Neural cell (in vitro differentiated cells): ENCODE data around the gene TOM1. TPM values are rescaled to one million over a fixed set of nuclear protein-coding genes. Genes with fewer than 3 reads are reported as not detected.

Experiments used
- H2AFZ ChIP-seq: fragments of 200-600, 300-800 bp; sonication (generic), shearing (Covaris generic); 2 replicates; pipeline ENCODE4 v1.6.0; 2014; ENCODE audit warnings: low read depth, mild to moderate bottlenecking, antibody characterized with exemption, low read length, moderate library complexity
- H3F3A ChIP-seq: fragments of 200-600 bp; shearing (Covaris generic); 2 replicates; pipeline ENCODE4 v1.6.1; 2016; ENCODE audit warnings: mild to moderate bottlenecking, moderate library complexity, mixed read lengths, antibody characterized with exemption, low read length; ENCODE audit not compliant: insufficient read depth, poor library complexity, severe bottlenecking
- H3K27ac ChIP-seq: fragments of 200-600, 300-800 bp; sonication (generic), shearing (Covaris generic); 2 replicates; pipeline ENCODE4 v1.5.1; 2014; ENCODE audit warnings: mild to moderate bottlenecking, low read length, moderate library complexity
- H3K27me3 ChIP-seq: fragments of 300-800, 200-600 bp; sonication (generic), shearing (Covaris generic); 2 replicates; pipeline ENCODE4 v1.6.0; 2014; ENCODE audit warnings: mild to moderate bottlenecking, low read depth, low read length, moderate library complexity; ENCODE audit not compliant: insufficient read depth
- H3K36me3 ChIP-seq: fragments of 300-800, 200-600 bp; sonication (generic), shearing (Covaris generic); 2 replicates; pipeline ENCODE4 v1.5.1; 2014; ENCODE audit warnings: mild to moderate bottlenecking, antibody characterized with exemption, low read length, moderate library complexity; ENCODE audit not compliant: insufficient read depth
- H3K4me2 ChIP-seq: fragments of 300-800, 200-600 bp; sonication (generic), shearing (Covaris generic); 2 replicates; pipeline ENCODE4 v1.6.0; 2014; ENCODE audit warnings: mild to moderate bottlenecking, low read length
- H3K4me3 ChIP-seq: fragments of 300-800, 200-600 bp; sonication (generic), shearing (Covaris generic); 2 replicates; pipeline ENCODE4 v1.5.1; 2014; ENCODE audit warnings: mild to moderate bottlenecking, low read length, moderate library complexity
- H3K79me2 ChIP-seq: fragments of 200-600 bp; shearing (Covaris generic); replicated peaks from 2 replicates; pipeline ENCODE4 v1.6.0; 2014; ENCODE audit warnings: mild to moderate bottlenecking, low read length, moderate library complexity; ENCODE audit not compliant: insufficient read depth
- H3K9ac ChIP-seq: fragments of 300-800, 200-600 bp; sonication (generic), shearing (Covaris generic); 2 replicates; pipeline ENCODE4 v1.6.1; 2016; ENCODE audit warnings: mild to moderate bottlenecking, low read length, mixed read lengths
- H3K9me2 ChIP-seq: fragments of 200-600 bp; shearing (Covaris generic); 2 replicates; pipeline ENCODE4 v1.6.1; 2016; ENCODE audit warnings: mild to moderate bottlenecking, low read length, mixed read lengths; ENCODE audit not compliant: insufficient read depth
- H3K9me3 ChIP-seq: fragments of 200-600, 300-800 bp; sonication (generic), shearing (Covaris generic); 2 replicates; pipeline ENCODE4 v1.6.1; 2016; ENCODE audit warnings: mild to moderate bottlenecking, mixed run types, low read length, moderate library complexity, mixed read lengths
- H4K20me1 ChIP-seq: fragments of 200-600 bp; shearing (Covaris generic); 2 replicates; pipeline ENCODE4 v1.6.1; 2016; ENCODE audit warnings: mild to moderate bottlenecking, mixed run types; ENCODE audit not compliant: insufficient read depth
- CTCF ChIP-seq: fragments of 450-650 bp; IDR thresholded peaks from 2 replicates; pipeline ENCODE4 v1.5.1; 2014; ENCODE audit warnings: antibody characterized with exemption, mild to moderate bottlenecking, moderate library complexity; ENCODE audit not compliant: poor library complexity, severe bottlenecking
- EP300 ChIP-seq: fragments of 450-650 bp; conservative IDR thresholded peaks from 2 replicates; pipeline ENCODE4 v1.6.1; 2014; ENCODE audit warnings: antibody characterized with exemption, mild to moderate bottlenecking, moderate library complexity; ENCODE audit not compliant: poor library complexity, severe bottlenecking
- EZH2 ChIP-seq: fragments of 200-600, 300-800 bp; shearing (Covaris generic), sonication (generic); IDR thresholded peaks from 2 replicates; pipeline ENCODE4 v1.6.1; 2014; ENCODE audit warnings: antibody characterized with exemption, low read length, borderline replicate concordance, mild to moderate bottlenecking; ENCODE audit not compliant: insufficient read depth, poor library complexity, severe bottlenecking
- MXI1 ChIP-seq: fragments of 450-650 bp; conservative IDR thresholded peaks from 2 replicates; pipeline ENCODE4 v1.6.1; 2014; ENCODE audit warnings: antibody characterized with exemption, mild to moderate bottlenecking; ENCODE audit not compliant: poor library complexity, severe bottlenecking
- POLR2AphosphoS5 ChIP-seq: IDR thresholded peaks from 2 replicates; pipeline ENCODE4 v1.6.1; 2012
- RAD21 ChIP-seq: fragments of 450-650 bp; conservative IDR thresholded peaks from 2 replicates; pipeline ENCODE4 v1.6.1; 2014; ENCODE audit warnings: antibody characterized with exemption, mild to moderate bottlenecking, moderate library complexity
- REST ChIP-seq: IDR thresholded peaks from 2 replicates; pipeline ENCODE4 v1.6.1; 2012; ENCODE audit warnings: borderline replicate concordance
- SMC3 ChIP-seq: fragments of 450-650 bp; conservative IDR thresholded peaks from 2 replicates; pipeline ENCODE4 v1.6.1; 2014; ENCODE audit warnings: antibody characterized with exemption, mild to moderate bottlenecking, moderate library complexity; ENCODE audit not compliant: poor library complexity
- TAF1 ChIP-seq: IDR thresholded peaks from 2 replicates; pipeline ENCODE4 v1.6.1; 2012; ENCODE audit warnings: low read depth
- polyA plus RNA-seq: library from polyadenylated mRNA; depleted of rRNA; stranded (reverse); fragments of >200 nt; gene quantifications from 2 replicates; pipeline ENCODE4 v1.2.3, GENCODE V29; 2014

TOM1 gene
- polyA plus RNA-seq, 1 donor from 2014 or later = 13.3 TPM

GRCh38 chr22:35330258-35330861 lies 30.7 kb downstream of the TOM1 start:
- no peaks in the 10 kb centered on the region for H3K9me2 ChIP-seq
- no peak overlapping the region for H3K27ac ChIP-seq
- H3K4me2 ChIP-seq = no peak overlapping the region
- H4K20me1 ChIP-seq = no peaks in the 10 kb centered on the region
- H3K9ac ChIP-seq = no peak overlapping the region
- TF ChIP-seq EZH2 = no peak
- TF ChIP-seq SMC3 = no peak
- TF ChIP-seq POLR2AphosphoS5 = no peak
- no peak for TF ChIP-seq EP300
- no peak for TF ChIP-seq TAF1
- TF ChIP-seq CTCF = no peak
- no peak for TF ChIP-seq MXI1
- TF ChIP-seq REST = no peak
- no peak for TF ChIP-seq RAD21
- no peak overlapping the region for H3K4me3 ChIP-seq
- H2AFZ ChIP-seq = no peak overlapping the region
- H3K79me2 ChIP-seq = no peaks in the 10 kb centered on the region
- no peaks in the 10 kb centered on the region for H3K36me3 ChIP-seq
- no peaks in the 10 kb centered on the region for H3F3A ChIP-seq
- H3K27me3 ChIP-seq = no peaks in the 10 kb centered on the region
- no peaks in the 10 kb centered on the region for H3K9me3 ChIP-seq

GRCh38 chr22:35332278-35332677 lies 32.6 kb downstream of the TOM1 start:
- no peaks in the 10 kb centered on the region for H3K9me3 ChIP-seq
- H4K20me1 ChIP-seq = no peaks in the 10 kb centered on the region
- no peaks in the 10 kb centered on the region for H3K36me3 ChIP-seq
- H3K9ac ChIP-seq = no peak overlapping the region
- no peaks in the 10 kb centered on the region for H3K79me2 ChIP-seq
- no peak overlapping the region for H2AFZ ChIP-seq
- no peak for TF ChIP-seq RAD21
- no peak for TF ChIP-seq MXI1
- TF ChIP-seq SMC3 = no peak
- no peak for TF ChIP-seq CTCF
- no peak for TF ChIP-seq TAF1
- no peak for TF ChIP-seq REST
- no peak for TF ChIP-seq EZH2
- no peak for TF ChIP-seq EP300
- no peak for TF ChIP-seq POLR2AphosphoS5
- no peak overlapping the region for H3K4me3 ChIP-seq
- H3K27me3 ChIP-seq = no peaks in the 10 kb centered on the region
- no peaks in the 10 kb centered on the region for H3K9me2 ChIP-seq
- no peaks in the 10 kb centered on the region for H3F3A ChIP-seq
- H3K4me2 ChIP-seq = no peak overlapping the region
- H3K27ac ChIP-seq = no peak overlapping the region
